GM12878 (cell line): Measurements from ENCODE around the gene SORCS2. TPM values are rescaled to one million over a fixed set of nuclear protein-coding genes. Genes with fewer than 3 reads are reported as not detected.

Source experiments
- ATAC-seq: fragments of 200-7000 bp; cut with Tn5 transposase; 3 replicates; pipeline ENCODE4 v1.9.1; 2020; ENCODE audit warnings: mild to moderate bottlenecking, moderate library complexity
- BruUV-seq: library from RNA; stranded (reverse); fragments of 400-500 nt; replicated peaks from 2 replicates; lab custom pipeline; 2021; lab: Mats Ljungman, UMichigan
- CTCF ChIA-PET: fragments of 300-600 bp; sonication (Branson Sonifier 250); formaldehyde crosslinking; extraction: SDS; loops from one replicate; lab custom pipeline; 2021; ENCODE audit warnings: inconsistent platforms; lab: Yijun Ruan, JAX
- POLR2A ChIA-PET: fragments of 350-600 bp; formaldehyde crosslinking; extraction: SDS; loops from one replicate; lab custom pipeline; 2021; ENCODE audit warnings: inconsistent platforms; lab: Charles Lee
- RAD21 ChIA-PET: fragments of 300-600 bp; sonication (Branson Sonifier 250); formaldehyde crosslinking; loops from one replicate; lab custom pipeline; 2023; ENCODE audit warnings: antibody characterized with exemption; ENCODE audit not compliant: unreplicated experiment; lab: Charles Lee
- SMC1A ChIA-PET: fragments of 300-600 bp; sonication (Branson Sonifier 250); formaldehyde crosslinking; loops from one replicate; lab custom pipeline; 2023; ENCODE audit not compliant: unreplicated experiment, uncharacterized antibody; lab: Charles Lee
- DNase-seq: peaks from one replicate; pipeline ENCODE4 v3.0.0-alpha.2; 2011; ENCODE audit warnings: low read depth, low spot score
- FAIRE-seq: peaks from 3 replicates; lab custom pipeline; 2011; peaks lifted over from hg19 to GRCh38; lab: Jason Lieb, UNC
- H2AFZ ChIP-seq: 2 replicates; pipeline ENCODE4 v1.6.0; 2011; ENCODE audit warnings: low read depth, low read length, control low read depth; ENCODE audit not compliant: control insufficient read depth
- H3K27ac ChIP-seq: 2 replicates; pipeline ENCODE4 v1.5.1; 2011; ENCODE audit warnings: control low read depth; ENCODE audit not compliant: control insufficient read depth, insufficient read depth
- H3K27me3 ChIP-seq, 2 experiments: replicated peaks in 1 of 2; 2 replicates each; pipeline versions ENCODE4 v1.6.0 to v1.6.1; 2011; ENCODE audit warnings: low read length in 1 of 2; ENCODE audit not compliant: control insufficient read depth in 2 of 2, insufficient read depth in 2 of 2
- H3K36me3 ChIP-seq, 2 experiments: 2 replicates each; pipeline ENCODE4 v1.5.1; 2011; ENCODE audit warnings: low read length in 1 of 2; ENCODE audit not compliant: control insufficient read depth in 2 of 2, insufficient read depth in 2 of 2
- H3K4me1 ChIP-seq: 2 replicates; pipeline ENCODE4 v1.6.1; 2011; ENCODE audit warnings: mild to moderate bottlenecking, low read length, moderate library complexity, mixed read lengths; ENCODE audit not compliant: control insufficient read depth, insufficient read depth
- H3K4me2 ChIP-seq: 2 replicates; pipeline ENCODE4 v1.6.0; 2011; ENCODE audit warnings: control low read depth; ENCODE audit not compliant: control insufficient read depth, insufficient read depth
- H3K4me3 ChIP-seq: fragments of 200-600 bp; sonication (generic); 2 replicates; pipeline ENCODE4 v1.5.1; 2016
- H3K79me2 ChIP-seq: 2 replicates; pipeline ENCODE4 v1.6.0; 2011; ENCODE audit warnings: low read length; ENCODE audit not compliant: control insufficient read depth, insufficient read depth
- H3K9ac ChIP-seq: 2 replicates; pipeline ENCODE4 v1.8.0; 2011; ENCODE audit warnings: low read length, control low read depth, mixed read lengths; ENCODE audit not compliant: control insufficient read depth, insufficient read depth
- H3K9me3 ChIP-seq: replicated peaks from 3 replicates; pipeline ENCODE4 v1.5.1; 2011; ENCODE audit warnings: mild to moderate bottlenecking, low read length; ENCODE audit not compliant: control insufficient read depth, insufficient read depth
- H4K20me1 ChIP-seq: 2 replicates; pipeline ENCODE4 v1.6.0; 2011; ENCODE audit not compliant: control insufficient read depth, insufficient read depth
- CHD2 ChIP-seq: IDR thresholded peaks from 2 replicates; pipeline ENCODE4 v1.6.1; 2011; ENCODE audit warnings: low read depth, low read length, improper control_type of control experiment, borderline replicate concordance
- CREB1 ChIP-seq: IDR thresholded peaks from 2 replicates; pipeline ENCODE4 v1.6.1; 2012; ENCODE audit warnings: low read depth, mild to moderate bottlenecking, inconsistent platforms
- EP300 ChIP-seq, 2 experiments: fragments of 150-350 bp in 1 of 2; IDR thresholded peaks; 2 replicates each; pipeline ENCODE4 v1.6.1; 2011 to 2012; ENCODE audit warnings: low read depth in 2 of 2, low read length in 2 of 2, borderline replicate concordance in 1 of 2, improper control_type of control experiment in 1 of 2, inconsistent platforms in 1 of 2; ENCODE audit not compliant: control insufficient read depth in 1 of 2
- ESRRA ChIP-seq: IDR thresholded peaks from 2 replicates; pipeline ENCODE4 v1.6.1; 2012; ENCODE audit warnings: mild to moderate bottlenecking, low read length, improper control_type of control experiment
- GABPA ChIP-seq: IDR thresholded peaks from 2 replicates; pipeline ENCODE4 v1.6.1; 2014; ENCODE audit warnings: antibody characterized with exemption, low read depth, mild to moderate bottlenecking, inconsistent platforms
- MXI1 ChIP-seq: fragments of 150-350 bp; IDR thresholded peaks from 2 replicates; pipeline ENCODE4 v1.6.1; 2011; ENCODE audit warnings: low read depth, mild to moderate bottlenecking, inconsistent platforms, low read length, improper control_type of control experiment
- NR2C1 ChIP-seq: fragments of 450-650 bp; IDR thresholded peaks from 2 replicates; pipeline ENCODE4 v1.6.1; 2017; ENCODE audit warnings: antibody characterized with exemption, mild to moderate bottlenecking, moderate library complexity
- NR2C2 ChIP-seq: IDR thresholded peaks from 2 replicates; pipeline ENCODE4 v1.6.1; 2011; ENCODE audit warnings: borderline replicate concordance, low read depth; ENCODE audit not compliant: control insufficient read depth, insufficient read length
- NRF1 ChIP-seq: conservative IDR thresholded peaks from 2 replicates; pipeline ENCODE4 v1.6.1; 2011; ENCODE audit warnings: mild to moderate bottlenecking, low read depth, low read length, improper control_type of control experiment
- PAX5 ChIP-seq: IDR thresholded peaks from 2 replicates; pipeline ENCODE4 v1.6.1; 2011; ENCODE audit warnings: low read depth, low read length, borderline replicate concordance
- POLR2AphosphoS5 ChIP-seq: IDR thresholded peaks from 2 replicates; pipeline ENCODE4 v1.6.1; 2011; ENCODE audit warnings: mild to moderate bottlenecking, low read length, inconsistent platforms
- RUNX3 ChIP-seq: IDR thresholded peaks from 2 replicates; pipeline ENCODE4 v1.6.1; 2012; ENCODE audit warnings: low read length, inconsistent platforms
- SKIL ChIP-seq: fragments of 450-650 bp; IDR thresholded peaks from 2 replicates; pipeline ENCODE4 v1.6.1; 2017; ENCODE audit warnings: mild to moderate bottlenecking, low read depth, inconsistent platforms; ENCODE audit not compliant: poor library complexity, severe bottlenecking
- SRF ChIP-seq, 2 experiments: IDR thresholded peaks; 2 replicates each; pipeline ENCODE4 v1.6.1; 2011; ENCODE audit warnings: low read depth in 2 of 2, low read length in 2 of 2, mild to moderate bottlenecking in 1 of 2, moderate library complexity in 1 of 2
- TCF3 ChIP-seq: IDR thresholded peaks from 2 replicates; pipeline ENCODE4 v1.6.1; 2012; ENCODE audit warnings: low read depth, mild to moderate bottlenecking, low read length, borderline replicate concordance; ENCODE audit not compliant: insufficient read depth
- USF2 ChIP-seq: IDR thresholded peaks from 2 replicates; pipeline ENCODE4 v1.6.1; 2011; ENCODE audit warnings: low read depth, low read length, improper control_type of control experiment, borderline replicate concordance
- YBX1 ChIP-seq: fragments of 450-650 bp; IDR thresholded peaks from 2 replicates; pipeline ENCODE4 v1.6.1; 2016; ENCODE audit warnings: antibody characterized with exemption
- YY1 ChIP-seq: IDR thresholded peaks from 2 replicates; pipeline ENCODE4 v1.6.1; 2011; ENCODE audit warnings: low read depth, mild to moderate bottlenecking, low read length
- ZBTB33 ChIP-seq: fragments of 450-650 bp; IDR thresholded peaks from 2 replicates; pipeline ENCODE4 v1.6.1; 2017; ENCODE audit warnings: mild to moderate bottlenecking
- WGBS: methylation state at CpG from one replicate; pipeline ENCODE4 v1.1.6; 2016; ENCODE audit warnings: low lambda C conversion rate; ENCODE audit not compliant: insufficient replicate concordance, insufficient coverage; ENCODE audit errors: missing lambda C conversion rate; 5-methylcytosine and 5-hydroxymethylcytosine counted together
- in situ Hi-C: fragments of 300-500 bp; cut with MboI; formaldehyde crosslinking; loops from 9 replicates; pipeline ENCODE4 v1.14.3; 2018; ENCODE audit warnings: mixed read lengths
- intact Hi-C: fragments of 100-400 bp; cut with micrococcal nuclease; formaldehyde crosslinking; loops from one replicate; pipeline ENCODE4 v1.14.2; 2022; ENCODE audit not compliant: unreplicated experiment
- polyA plus RNA-seq, 11 experiments: library from polyadenylated mRNA; depleted of rRNA in 4 of 11; unstranded in 6 of 11; stranded (reverse) in 5 of 11; fragments of >200 nt; fragmentation: Nextera tagmentation in 4 of 11; fragmentation: Illumina TruSeq in 1 of 11; extraction: Ambion mirVana in 4 of 11; extraction: Trizol in 1 of 11; gene quantifications; 1 replicate in 1 of 11; 2 replicates in 10 of 11; pipeline versions ENCODE4 v1.2.1 to v1.2.3, GENCODE V29; 2011 to 2016; ENCODE audit warnings: inconsistent platforms in 2 of 11, missing spikeins in 2 of 11, low read depth in 1 of 11
- total RNA-seq, 4 experiments: library from RNA; depleted of rRNA in 3 of 4; stranded (reverse); fragments of >200 nt in 3 of 4; fragmentation: Illumina TruSeq in 1 of 4; extraction: Trizol in 1 of 4; gene quantifications; 2 replicates each; pipeline versions ENCODE4 v1.2.1 to v1.2.3, GENCODE V29; 2013 to 2021

Gene SORCS2
- total and polyA plus RNA-seq, 10 of the 15 experiments (the other 5 are each of a cell fraction or from before 2014, with no cell fraction given): 0.01 to 0.15 (median 0.05) TPM; not detected in 5

DNA sequence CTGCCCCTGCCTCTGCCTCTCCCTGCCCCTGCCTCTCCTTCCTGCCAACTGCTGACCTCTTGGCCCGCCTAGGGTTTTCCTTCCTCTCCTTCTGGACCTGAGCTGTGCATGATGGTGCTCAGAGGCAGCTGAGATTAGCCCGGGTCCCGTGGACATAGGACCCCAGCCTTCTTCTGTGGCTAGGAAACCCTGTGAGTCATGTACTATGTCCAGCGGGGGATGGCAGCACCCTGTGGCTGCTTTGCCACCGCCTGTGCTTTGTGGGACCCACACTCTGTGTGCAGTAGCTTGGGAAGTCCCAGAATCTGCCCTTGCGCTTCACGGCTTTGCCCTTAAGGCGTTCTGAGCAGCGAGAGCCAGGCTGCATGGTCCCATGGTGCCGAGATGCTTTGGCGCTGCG lies 347.9 kb downstream of the SORCS2 start (continued):
- TF ChIP-seq NR2C1 (no peak), TCF3 (no peak)

GRCh38 chr4:7540654-7541413 lies 348.5 kb downstream of the SORCS2 start:
- FAIRE-seq: no peak
- Histone ChIP-seq H3K9me3 (no peaks in the 10 kb centered on the region; the same call in 2 of the 3 replicates), H4K20me1 (no peaks in the 10 kb centered on the region), H3K4me2 (no peak overlapping the region), H3K9ac (no peak overlapping the region), H2AFZ (no peak overlapping the region), H3K27ac (no peak overlapping the region), H3K4me3 (no peak overlapping the region), H3K27me3 (no peaks in the 10 kb centered on the region), H3K36me3 (no peaks in the 10 kb centered on the region), H3K79me2 (no peaks in the 10 kb centered on the region), H3K4me1 (no peaks in the 10 kb centered on the region)
- intact Hi-C loops: no loop called here
- in situ Hi-C loops: no loop called here
- no peak for DNase-seq
- SMC1A ChIA-PET: no interaction called here
- no TSS peak for BruUV-seq
- ATAC-seq: no peak
- 46% methylated on average over 12 of the region's 17 CpGs for WGBS
- CTCF ChIA-PET: no interaction called here
- POLR2A ChIA-PET: no interaction called here
- RAD21 ChIA-PET: no interaction called here
- TF ChIP-seq SRF (IDR thresholded peaks at IDR 0.05; ENCODE audit: low read depth in 2 of 2, low read length in 2 of 2): no peak
- TF ChIP-seq YY1: no peak
- TF ChIP-seq POLR2AphosphoS5: no peak
- no peak for TF ChIP-seq MXI1
- no peak for TF ChIP-seq RUNX3
- TF ChIP-seq CREB1: no peak
- no peak for TF ChIP-seq TCF3
- no peak for TF ChIP-seq EP300 (IDR thresholded peaks at IDR 0.05; ENCODE audit: borderline replicate concordance in 1 of 2, control insufficient read depth in 1 of 2, low read depth in 2 of 2, low read length in 2 of 2)
- TF ChIP-seq USF2: no peak
- no peak for TF ChIP-seq ESRRA
- no peak for TF ChIP-seq NRF1
- TF ChIP-seq GABPA: no peak
- no peak for TF ChIP-seq YBX1
- no peak for TF ChIP-seq CHD2
- no peak for TF ChIP-seq NR2C2
- TF ChIP-seq PAX5: no peak
- TF ChIP-seq ZBTB33: no peak
- TF ChIP-seq SKIL: no peak
